Heart left ventricle (tissue), 13 donors: ENCODE measurements around the gene TPRG1L.

Experiments
- CTCF ChIP-seq, 12 donors: fragments of 200-600 bp; sonication (generic) in 4 of 12; IDR thresholded peaks; one replicate each; pipeline versions ENCODE4 v1.5.0 to v1.8.0; 2018 to 2022; ENCODE audit warnings: antibody characterized with exemption in 12 of 12, mild to moderate bottlenecking in 5 of 12
- POLR2A ChIP-seq, 2 donors: fragments of 450-650 bp; IDR thresholded peaks; one replicate each; pipeline ENCODE4 v1.6.1; 2017; ENCODE audit warnings: antibody characterized with exemption in 2 of 2, mild to moderate bottlenecking in 2 of 2, moderate library complexity in 2 of 2
- donor health status: ischemic (EF 13 %, LVEDD 7.1; RV severe dilation, severe dysfunction).
- donor health status: DM: no; HTN: yes; CAD: no.
- donor health status: DM: no; HTN: no; CAD: no.
- donor health status: ischemic (EF 25% LVEDD 6.9; RV normal size, moderate dysfunction).
- donor health status: ischemic (EF 25% LVEDD 5.7; RV mildly dilated, moderate dysfunction).
- donor health status: ischemic (EF 35%, LVEDD 5.7; RV mildly dilated, moderate dysfunction).
- donor health status: nonischemic (EF 11% LVEDD 7.7; RV severe dilation, severe dysfunction).
- donor health status: DM: yes; HTN: yes; CAD: no.
- donor health status: PGD.
- donor health status: ischemic (EF 29% LVEDD 5.4; RV normal size, mild dysfunction).
- donor health status: nonischemic (EF 23%, LVEDD 6.1; RV moderate dilation, normal function).

GRCh38 chr1:3679098-3679555 is 54.3 kb downstream of the TPRG1L start:
- TF ChIP-seq CTCF (IDR thresholded peaks at IDR 0.05) (no peak), POLR2A (IDR thresholded peaks at IDR 0.05) (no peak)
